Measurements from ENCODE around the gene HSPB6.

The HSPB6 gene

DNA sequence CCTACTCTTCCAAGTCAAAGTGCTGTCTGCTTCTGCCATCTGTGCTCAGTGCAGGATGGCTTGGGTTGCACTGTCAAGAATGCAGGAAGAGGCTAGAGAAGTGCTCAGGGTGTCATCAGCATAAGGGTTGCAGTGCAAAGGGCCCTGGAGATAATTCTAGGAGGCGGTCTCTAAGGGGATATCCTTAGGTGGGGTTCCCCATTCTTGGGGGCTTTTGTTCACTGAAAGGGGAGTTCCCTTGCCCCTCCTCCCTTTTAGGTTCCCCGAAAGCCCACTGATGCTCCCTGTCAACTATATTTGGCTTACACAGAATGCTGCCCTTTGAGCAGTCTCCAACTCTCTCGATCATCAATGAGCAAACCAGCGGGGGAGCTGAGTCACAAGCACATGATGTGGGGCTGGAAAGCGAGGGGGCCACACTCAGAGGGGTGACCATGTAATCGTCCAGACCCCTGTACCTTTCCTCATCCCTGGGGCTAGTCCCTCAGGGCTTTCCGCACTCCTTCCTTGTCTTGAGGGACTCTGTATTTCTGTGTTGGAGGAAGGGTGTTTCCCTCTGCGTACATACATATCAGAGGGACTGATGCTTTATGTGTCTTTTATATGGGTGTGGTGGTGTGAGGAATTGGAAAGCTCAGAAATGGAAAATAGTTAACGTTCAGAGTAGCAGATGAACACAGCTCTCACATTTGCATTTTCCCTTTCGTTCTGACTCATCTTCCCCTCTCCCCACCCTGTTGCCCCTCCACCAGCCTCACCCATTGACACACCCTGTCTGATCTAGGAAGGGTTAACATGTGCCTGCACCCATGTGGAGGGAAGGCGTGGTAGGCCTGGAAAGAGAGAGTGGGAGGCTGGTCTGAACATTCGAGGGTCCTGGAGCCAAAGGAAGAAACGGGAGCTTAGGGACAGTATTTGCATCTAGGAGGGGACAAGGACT, 45.8 kb downstream of the HSPB6 start:
- TF ChIP-seq TAF1 (IDR thresholded peaks at IDR 0.05; ENCODE audit: borderline replicate concordance, insufficient read depth, low read length) = no peak
- no peak for TF ChIP-seq POLR2AphosphoS5 (IDR thresholded peaks at IDR 0.05; ENCODE audit: low read depth, low read length)
- TF ChIP-seq, protein P1, sequence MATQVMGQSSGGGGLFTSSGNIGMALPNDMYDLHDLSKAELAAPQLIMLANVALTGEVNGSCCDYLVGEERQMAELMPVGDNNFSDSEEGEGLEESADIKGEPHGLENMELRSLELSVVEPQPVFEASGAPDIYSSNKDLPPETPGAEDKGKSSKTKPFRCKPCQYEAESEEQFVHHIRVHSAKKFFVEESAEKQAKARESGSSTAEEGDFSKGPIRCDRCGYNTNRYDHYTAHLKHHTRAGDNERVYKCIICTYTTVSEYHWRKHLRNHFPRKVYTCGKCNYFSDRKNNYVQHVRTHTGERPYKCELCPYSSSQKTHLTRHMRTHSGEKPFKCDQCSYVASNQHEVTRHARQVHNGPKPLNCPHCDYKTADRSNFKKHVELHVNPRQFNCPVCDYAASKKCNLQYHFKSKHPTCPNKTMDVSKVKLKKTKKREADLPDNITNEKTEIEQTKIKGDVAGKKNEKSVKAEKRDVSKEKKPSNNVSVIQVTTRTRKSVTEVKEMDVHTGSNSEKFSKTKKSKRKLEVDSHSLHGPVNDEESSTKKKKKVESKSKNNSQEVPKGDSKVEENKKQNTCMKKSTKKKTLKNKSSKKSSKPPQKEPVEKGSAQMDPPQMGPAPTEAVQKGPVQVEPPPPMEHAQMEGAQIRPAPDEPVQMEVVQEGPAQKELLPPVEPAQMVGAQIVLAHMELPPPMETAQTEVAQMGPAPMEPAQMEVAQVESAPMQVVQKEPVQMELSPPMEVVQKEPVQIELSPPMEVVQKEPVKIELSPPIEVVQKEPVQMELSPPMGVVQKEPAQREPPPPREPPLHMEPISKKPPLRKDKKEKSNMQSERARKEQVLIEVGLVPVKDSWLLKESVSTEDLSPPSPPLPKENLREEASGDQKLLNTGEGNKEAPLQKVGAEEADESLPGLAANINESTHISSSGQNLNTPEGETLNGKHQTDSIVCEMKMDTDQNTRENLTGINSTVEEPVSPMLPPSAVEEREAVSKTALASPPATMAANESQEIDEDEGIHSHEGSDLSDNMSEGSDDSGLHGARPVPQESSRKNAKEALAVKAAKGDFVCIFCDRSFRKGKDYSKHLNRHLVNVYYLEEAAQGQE (IDR thresholded peaks at IDR 0.05; ENCODE audit: insufficient read depth in 1 of 2, low read depth in 2 of 2, low read length in 2 of 2) = no peak
- TF ChIP-seq SIN3A (IDR thresholded peaks at IDR 0.05; ENCODE audit: borderline replicate concordance, insufficient read depth, low read length) = no peak
- no peak for TF ChIP-seq FOXP2 (optimal IDR thresholded peaks at IDR 0.05; ENCODE audit: borderline replicate concordance, extremely low read depth, extremely low read length, insufficient read depth)

DNA sequence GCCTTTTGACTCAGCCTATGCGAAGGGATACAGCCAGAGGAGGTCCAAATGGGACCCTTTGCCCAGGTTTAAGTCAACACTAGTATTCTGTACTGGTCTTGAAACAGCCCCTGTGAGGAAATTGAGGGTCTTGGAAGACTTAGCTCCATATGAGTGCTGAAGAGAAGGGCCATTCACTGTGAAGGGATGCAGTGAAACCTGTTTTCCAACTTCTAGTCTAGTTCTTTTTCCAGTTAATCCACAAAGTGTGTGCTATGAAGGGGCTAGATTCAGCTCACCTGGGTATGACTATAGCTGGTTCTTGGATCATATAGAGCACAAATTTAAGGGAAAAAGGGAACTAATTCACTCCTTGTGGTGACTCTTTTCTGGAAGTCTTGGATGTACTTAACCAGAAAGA, 48.4 kb downstream of the HSPB6 start:
- TF ChIP-seq, protein P1 (IDR thresholded peaks at IDR 0.05; ENCODE audit: insufficient read depth in 1 of 2, low read depth in 2 of 2, low read length in 2 of 2) = no peak
- TF ChIP-seq POLR2AphosphoS5 (IDR thresholded peaks at IDR 0.05; ENCODE audit: low read depth, low read length) = no peak
- TF ChIP-seq SIN3A (IDR thresholded peaks at IDR 0.05; ENCODE audit: borderline replicate concordance, insufficient read depth, low read length) = no peak
- TF ChIP-seq TAF1 (IDR thresholded peaks at IDR 0.05; ENCODE audit: borderline replicate concordance, insufficient read depth, low read length) = no peak
- no peak for TF ChIP-seq FOXP2 (optimal IDR thresholded peaks at IDR 0.05; ENCODE audit: borderline replicate concordance, extremely low read depth, extremely low read length, insufficient read depth)
